ENCODE results near the gene EIF3K.
A peak's percentile ranks its signal among the peaks of the same experiment; 100 is the strongest.

The EIF3K gene

DNA sequence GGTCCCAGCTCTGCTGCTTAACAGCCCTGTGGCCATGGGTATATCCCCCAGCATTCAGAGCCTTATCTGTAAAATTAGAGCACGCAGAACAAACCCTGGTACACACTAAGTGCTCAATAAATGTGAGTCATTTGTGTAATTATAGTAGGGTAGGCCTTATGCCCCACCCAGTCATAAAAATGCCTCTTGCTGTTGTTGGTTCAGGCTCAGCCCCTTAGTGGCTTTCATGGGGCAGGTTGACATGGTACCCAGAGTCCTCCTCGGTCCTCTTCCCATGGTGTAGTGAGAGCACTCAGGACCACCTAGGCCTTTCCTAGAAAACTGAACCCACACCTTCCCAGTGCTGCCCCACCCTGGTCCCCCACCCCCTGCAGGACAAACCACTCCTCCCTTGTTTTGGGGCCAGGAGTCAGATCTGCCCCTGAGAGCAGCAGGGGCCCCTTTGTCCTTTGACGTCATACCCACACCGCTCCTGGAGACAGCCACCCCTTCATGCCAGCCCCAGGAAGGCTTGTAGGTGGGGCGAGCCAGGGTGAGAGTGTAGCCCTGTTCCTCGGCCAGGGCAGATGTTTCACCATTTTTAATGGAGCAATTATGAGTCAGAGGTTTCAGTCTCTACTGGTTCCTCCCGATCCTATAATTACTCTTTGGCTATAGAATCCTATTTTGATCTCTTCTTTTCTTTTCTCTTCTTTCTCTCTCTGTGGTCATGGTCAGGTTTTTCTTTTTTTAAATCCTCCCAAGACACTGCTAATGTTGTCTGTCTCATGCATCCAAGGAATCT is 65.3 kb downstream of the EIF3K start:
- H3K9ac ChIP-seq (ENCODE audit: low read length), result peak overlapping the region; percentile 54
- no peaks in the 10 kb centered on the region for H4K20me1 ChIP-seq (ENCODE audit: insufficient read depth, low read length)
- TF ChIP-seq CTCF (IDR thresholded peaks at IDR 0.05; ENCODE audit: low read length), result no peak
- peaks cover 47% of the 10 kb centered on the region for H3K4me1 ChIP-seq (ENCODE audit: low read length)
- H3K4me2 ChIP-seq (ENCODE audit: low read depth, low read length), result peak overlapping the region; percentile 30
- peak; percentile 38 for DNase-seq
- H3K36me3 ChIP-seq (replicated peaks; ENCODE audit: insufficient read depth, low read length), result no peaks in the 10 kb centered on the region
- H3K27me3 ChIP-seq (replicated peaks; ENCODE audit: insufficient read depth, low read length), result no peaks in the 10 kb centered on the region
- H3F3A ChIP-seq (ENCODE audit: insufficient read depth, low read length), result peaks cover 40% of the 10 kb centered on the region
- peak overlapping the region; percentile 93 for H3K27ac ChIP-seq (ENCODE audit: low read length)
- no peak overlapping the region for H3K4me3 ChIP-seq (ENCODE audit: low read length)
- no peak overlapping the region for H2AFZ ChIP-seq (ENCODE audit: low read length)
- peaks cover 94% of the 10 kb centered on the region for H3K79me2 ChIP-seq (ENCODE audit: low read length)
- H3K9me2 ChIP-seq (replicated peaks; ENCODE audit: insufficient read depth, low read length), result no peaks in the 10 kb centered on the region
- H3K9me3 ChIP-seq (replicated peaks; ENCODE audit: insufficient read depth, low read length), result no peaks in the 10 kb centered on the region

DNA sequence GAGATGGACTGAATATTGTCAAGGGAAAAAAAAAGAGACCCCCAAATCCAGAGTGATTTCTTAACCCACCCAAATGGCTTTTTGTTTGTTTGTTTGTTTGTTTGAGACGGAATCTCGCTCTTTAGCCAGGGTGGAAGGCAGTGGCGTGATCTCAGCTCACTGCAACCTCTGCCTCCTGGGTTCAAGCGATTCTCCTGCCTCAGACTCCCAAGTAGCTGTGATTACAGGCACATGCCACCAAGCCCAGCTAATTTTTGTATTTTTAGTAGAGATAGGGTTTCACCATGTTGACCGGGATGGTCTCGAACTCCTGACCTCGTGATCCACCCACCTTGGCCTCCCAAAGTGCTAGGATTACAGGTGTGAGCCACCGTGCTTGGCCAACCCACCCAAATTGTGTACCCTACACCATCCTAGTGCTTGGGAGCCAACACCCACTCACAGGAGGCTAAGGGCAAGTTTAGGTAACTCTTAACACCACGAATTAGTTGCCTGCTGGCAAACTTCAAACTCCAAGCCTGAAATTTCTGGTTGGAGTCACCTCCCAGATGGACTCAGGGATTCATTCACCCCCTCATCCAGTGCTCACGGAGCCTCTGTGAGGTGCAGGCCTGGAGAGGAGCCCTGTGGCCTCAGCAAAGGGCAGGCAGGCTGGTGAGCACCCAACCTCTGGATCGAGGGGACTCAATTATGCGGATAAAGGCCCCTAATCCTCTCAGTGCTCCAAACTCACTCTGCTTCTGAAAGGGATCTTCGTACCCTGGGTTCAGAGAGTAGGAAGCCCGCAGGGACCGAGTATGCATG is 66.1 kb downstream of the EIF3K start:
- Histone ChIP-seq H3K36me3 (replicated peaks; ENCODE audit: insufficient read depth, low read length) (no peaks in the 10 kb centered on the region), H3K79me2 (ENCODE audit: low read length) (peaks cover 94% of the 10 kb centered on the region), H3K4me3 (ENCODE audit: low read length) (no peak overlapping the region; the same call in 1 of the 2 replicates), H3K27me3 (replicated peaks; ENCODE audit: insufficient read depth, low read length) (no peaks in the 10 kb centered on the region), H3K9ac (ENCODE audit: low read length) (peak overlapping the region; percentile 48; the same call in 1 of the 2 replicates), H3K27ac (ENCODE audit: low read length) (peak overlapping the region; percentile 93), H3K4me2 (ENCODE audit: low read depth, low read length) (peak overlapping the region; percentile 60), H3F3A (ENCODE audit: insufficient read depth, low read length) (peaks cover 40% of the 10 kb centered on the region), H3K9me2 (replicated peaks; ENCODE audit: insufficient read depth, low read length) (no peaks in the 10 kb centered on the region), H3K9me3 (replicated peaks; ENCODE audit: insufficient read depth, low read length) (no peaks in the 10 kb centered on the region), H3K4me1 (ENCODE audit: low read length) (peaks cover 47% of the 10 kb centered on the region), H2AFZ (ENCODE audit: low read length) (no peak overlapping the region), H4K20me1 (ENCODE audit: insufficient read depth, low read length) (no peaks in the 10 kb centered on the region)
- DNase-seq, result no peak
- TF ChIP-seq EZH2 (optimal IDR thresholded peaks at IDR 0.05; ENCODE audit: low read depth, low read length) (no peak), EZH2phosphoT487 (IDR thresholded peaks at IDR 0.05; ENCODE audit: low read length) (no peak), CTCF (IDR thresholded peaks at IDR 0.05; ENCODE audit: low read length) (no peak)

DNA sequence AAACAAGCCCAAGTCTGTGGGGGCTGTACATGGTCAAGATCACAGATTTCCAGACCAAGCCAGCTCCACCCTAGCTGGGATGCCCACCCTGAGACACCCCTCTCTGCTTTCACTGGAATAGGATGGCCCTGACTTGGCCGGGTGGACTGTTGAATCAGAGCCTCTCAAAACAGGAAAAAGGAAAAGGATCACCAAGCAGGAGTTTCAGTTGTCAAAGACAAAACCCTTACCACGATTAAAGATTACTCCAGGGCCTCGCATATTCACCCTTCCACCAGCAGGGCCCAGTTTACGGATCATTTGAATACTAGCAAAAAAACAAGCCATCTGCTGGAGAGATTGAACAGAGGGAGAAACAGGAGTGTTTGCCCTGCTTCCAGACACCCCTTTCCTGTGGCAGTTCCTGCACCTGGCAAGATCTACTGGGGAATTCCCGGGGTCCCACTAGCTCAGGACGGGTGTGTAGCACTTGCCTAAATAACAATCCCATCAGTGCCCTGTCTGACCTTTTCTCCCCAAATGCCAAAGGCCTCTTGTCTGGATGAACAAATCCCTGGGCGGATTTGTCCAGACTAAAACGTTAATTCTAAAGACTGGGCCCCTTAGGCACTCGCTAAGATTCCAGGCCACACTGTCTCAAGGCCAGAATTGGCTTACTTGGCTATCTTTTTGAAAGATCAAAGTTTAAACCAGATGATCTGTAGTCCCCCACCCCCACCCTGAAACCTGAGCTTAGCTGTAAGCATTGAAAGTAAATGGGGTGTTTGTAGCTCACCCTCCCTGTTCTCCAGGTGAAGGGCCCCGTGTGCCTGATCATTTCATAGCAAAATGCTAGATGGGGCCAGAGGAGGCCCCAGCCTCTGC is 66.9 kb downstream of the EIF3K start:
- Histone ChIP-seq H3K9me2 (replicated peaks; ENCODE audit: insufficient read depth, low read length) (no peaks in the 10 kb centered on the region), H3K79me2 (ENCODE audit: low read length) (peaks cover 95% of the 10 kb centered on the region), H3K4me2 (ENCODE audit: low read depth, low read length) (peak overlapping the region; percentile 60), H3F3A (ENCODE audit: insufficient read depth, low read length) (peaks cover 40% of the 10 kb centered on the region), H3K4me3 (ENCODE audit: low read length) (no peak overlapping the region; the same call in 1 of the 2 replicates), H3K4me1 (ENCODE audit: low read length) (peaks cover 47% of the 10 kb centered on the region), H4K20me1 (ENCODE audit: insufficient read depth, low read length) (no peaks in the 10 kb centered on the region), H3K27me3 (replicated peaks; ENCODE audit: insufficient read depth, low read length) (no peaks in the 10 kb centered on the region), H3K9me3 (replicated peaks; ENCODE audit: insufficient read depth, low read length) (no peaks in the 10 kb centered on the region), H3K9ac (ENCODE audit: low read length) (peak overlapping the region; percentile 48), H3K36me3 (replicated peaks; ENCODE audit: insufficient read depth, low read length) (no peaks in the 10 kb centered on the region), H2AFZ (ENCODE audit: low read length) (no peak overlapping the region), H3K27ac (ENCODE audit: low read length) (peak overlapping the region; percentile 93)
- peak; percentile 76 for DNase-seq
- TF ChIP-seq EZH2 (optimal IDR thresholded peaks at IDR 0.05; ENCODE audit: low read depth, low read length) (no peak), CTCF (IDR thresholded peaks at IDR 0.05; ENCODE audit: low read length) (peak; percentile 64), EZH2phosphoT487 (IDR thresholded peaks at IDR 0.05; ENCODE audit: low read length) (no peak)
